Sigmoid colon (tissue), 7 donors: ENCODE data around the gene LSM14B. TPM values are rescaled to one million over a fixed set of nuclear protein-coding genes. Genes with fewer than 3 reads are reported as not detected.

Source experiments
- DNase-seq: peaks from one replicate; pipeline ENCODE4 v3.0.0-alpha.2; 2019
- H3K27ac ChIP-seq, 4 donors: fragments of 200-600 bp; sonication (generic); one replicate each; pipeline ENCODE4 v1.5.1; 2016 to 2019; ENCODE audit warnings: mild to moderate bottlenecking in 1 of 4
- H3K27me3 ChIP-seq, 3 donors: fragments of 200-600 bp; sonication (generic); one replicate each; pipeline ENCODE4 v1.5.1; 2019; ENCODE audit warnings: mild to moderate bottlenecking in 1 of 3
- H3K36me3 ChIP-seq, 4 donors: fragments of 200-600 bp; sonication (generic); one replicate each; pipeline ENCODE4 v1.5.1; 2016 to 2019
- H3K4me1 ChIP-seq, 4 donors: fragments of 200-600 bp; sonication (generic); one replicate each; pipeline ENCODE4 v1.5.1; 2017 to 2019
- H3K4me3 ChIP-seq, 4 donors: fragments of 200-600 bp; sonication (generic); one replicate each; pipeline ENCODE4 v1.5.1; 2017 to 2019; ENCODE audit warnings: mild to moderate bottlenecking in 2 of 4, moderate library complexity in 1 of 4
- H3K9me3 ChIP-seq, 4 donors: fragments of 200-600 bp in 3 of 4; sonication (generic) in 3 of 4; one replicate each; pipeline versions ENCODE4 v1.5.1 to v1.6.1; 2013 to 2019
- CTCF ChIP-seq, 4 experiments: fragments of 450-650 bp in 3 of 4; fragments of 200-600 bp in 1 of 4; IDR thresholded peaks; one replicate each; pipeline ENCODE4 v1.5.1; 2016 to 2019; ENCODE audit warnings: antibody characterized with exemption in 4 of 4, mild to moderate bottlenecking in 3 of 4, moderate library complexity in 2 of 4
- EP300 ChIP-seq, 4 donors: sonication (generic); formaldehyde crosslinking; IDR thresholded peaks; one replicate each; pipeline ENCODE4 v1.6.1; 2017; ENCODE audit warnings: antibody characterized with exemption in 4 of 4
- POLR2A ChIP-seq, 2 donors: fragments of 450-650 bp; IDR thresholded peaks; one replicate each; pipeline ENCODE4 v1.6.1; 2016; ENCODE audit warnings: antibody characterized with exemption in 2 of 2, mild to moderate bottlenecking in 2 of 2, moderate library complexity in 2 of 2
- POLR2AphosphoS5 ChIP-seq, 4 donors: sonication (generic); formaldehyde crosslinking; IDR thresholded peaks; one replicate each; pipeline ENCODE4 v1.6.1; 2017; ENCODE audit warnings: antibody characterized with exemption in 4 of 4
- WGBS, 2 donors: extraction: QIAGEN DNeasy Blood & Tissue Kit; methylation state at CpG; one replicate each; pipeline ENCODE4 v1.1.7; 2013; 5-methylcytosine and 5-hydroxymethylcytosine counted together
- intact Hi-C: fragments of 100-400 bp; cut with DNase I; formaldehyde crosslinking; loops from one replicate; pipeline ENCODE4 v1.15.1; 2023
- polyA plus RNA-seq, 3 donors: library from polyadenylated mRNA; stranded (reverse); fragments of 200-250 nt; gene quantifications; one replicate each; pipeline ENCODE4 v1.2.3, GENCODE V29; 2013
- total RNA-seq, 4 donors: library from RNA; depleted of rRNA; stranded (reverse); fragments of >200 nt; gene quantifications; one replicate each; pipeline ENCODE4 v1.1.0, GENCODE V29; 2016
- donor health status: healthy with polysubstance abuse.
- donor health status: Bipolar disorder and iron deficiency.
- donor health status: healthy.

The LSM14B gene
- total and polyA plus RNA-seq, 7 donors: 16.9 to 28.5 (median 23.5) TPM

- Histone ChIP-seq H3K9me3 (no peaks in the 10 kb centered on the region), H3K36me3 (peaks cover 5 to 92% (median 31%) of the 10 kb centered on the region in 4 donors), H3K27me3 (no peaks in the 10 kb centered on the region), H3K4me3 (no peak overlapping the region), H3K27ac (no peak overlapping the region), H3K4me1 (no peaks in the 10 kb centered on the region)
- DNase-seq: no peak
- WGBS, 2 donors: 88 to 94% methylated on average over 25 of the region's 25 CpGs
- TF ChIP-seq POLR2AphosphoS5 (IDR thresholded peaks at IDR 0.05): no peak
- TF ChIP-seq POLR2A (IDR thresholded peaks at IDR 0.05): no peak
- no peak for TF ChIP-seq CTCF (IDR thresholded peaks at IDR 0.05)
- intact Hi-C loops: no loop called here
Observed at GRCh38 chr20:62165762-62166399, 43.6 kb downstream of the LSM14B start.

- WGBS, 2 donors: 90 to 91% methylated on average over 6 of the region's 6 CpGs
- no peaks in the 10 kb centered on the region for H3K27me3 ChIP-seq
- intact Hi-C loops: no loop called here
- TF ChIP-seq CTCF (IDR thresholded peaks at IDR 0.05) (no peak), POLR2AphosphoS5 (IDR thresholded peaks at IDR 0.05) (no peak), POLR2A (IDR thresholded peaks at IDR 0.05) (no peak), EP300 (IDR thresholded peaks at IDR 0.05) (no peak)
- H3K4me3 ChIP-seq: no peak overlapping the region
- peaks cover 5 to 80% (median 32%) of the 10 kb centered on the region in 4 donors for H3K36me3 ChIP-seq
- no peak overlapping the region for H3K27ac ChIP-seq
- no peaks in the 10 kb centered on the region for H3K9me3 ChIP-seq
- DNase-seq: no peak
- H3K4me1 ChIP-seq: no peaks in the 10 kb centered on the region
Observed at GRCh38 chr20:62167474-62167873, 45.2 kb downstream of the LSM14B start.

- TF ChIP-seq EP300 (IDR thresholded peaks at IDR 0.05) (no peak), POLR2AphosphoS5 (IDR thresholded peaks at IDR 0.05) (no peak), POLR2A (IDR thresholded peaks at IDR 0.05) (no peak), CTCF (IDR thresholded peaks at IDR 0.05) (no peak)
- DNase-seq: no peak
- Histone ChIP-seq H3K27ac (no peak overlapping the region), H3K9me3 (no peaks in the 10 kb centered on the region), H3K4me1 (no peaks in the 10 kb centered on the region), H3K27me3 (no peaks in the 10 kb centered on the region), H3K36me3 (peaks cover 0 to 80% (median 29%) of the 10 kb centered on the region in 4 donors), H3K4me3 (no peak overlapping the region)
- intact Hi-C loops: no loop called here
- 85 to 92% methylated on average over 4 of the region's 4 CpGs for WGBS, 2 donors
Observed at GRCh38 chr20:62168061-62168460, 45.8 kb downstream of the LSM14B start.

- Histone ChIP-seq H3K4me1 (no peaks in the 10 kb centered on the region), H3K27me3 (no peaks in the 10 kb centered on the region), H3K27ac (no peak overlapping the region), H3K9me3 (no peaks in the 10 kb centered on the region), H3K36me3 (peaks cover 0 to 80% (median 22%) of the 10 kb centered on the region in 4 donors), H3K4me3 (no peak overlapping the region)
- DNase-seq: no peak
- intact Hi-C loops: no loop called here
- 97 to 98% methylated on average over 23 of the region's 23 CpGs for WGBS, 2 donors
- TF ChIP-seq CTCF (IDR thresholded peaks at IDR 0.05) (no peak), POLR2AphosphoS5 (IDR thresholded peaks at IDR 0.05) (no peak), POLR2A (IDR thresholded peaks at IDR 0.05) (no peak), EP300 (IDR thresholded peaks at IDR 0.05) (no peak)
Observed at GRCh38 chr20:62168890-62169435, 46.7 kb downstream of the LSM14B start.
